Vagina (tissue), 2 donors: ENCODE results near the gene CCNH.

Experiments
- CTCF ChIP-seq, 3 experiments: fragments of 450-650 bp in 2 of 3; fragments of 200-600 bp in 1 of 3; sonication (generic) in 1 of 3; IDR thresholded peaks; one replicate each; pipeline ENCODE4 v1.5.1; 2017 to 2019; ENCODE audit warnings: antibody characterized with exemption in 3 of 3, mild to moderate bottlenecking in 2 of 3, moderate library complexity in 2 of 3
- POLR2A ChIP-seq, 2 donors: fragments of 450-650 bp; IDR thresholded peaks; one replicate each; pipeline ENCODE4 v1.6.1; 2017; ENCODE audit warnings: antibody characterized with exemption in 2 of 2, mild to moderate bottlenecking in 2 of 2, moderate library complexity in 2 of 2
- POLR2AphosphoS5 ChIP-seq, 2 donors: sonication (generic); formaldehyde crosslinking; IDR thresholded peaks; one replicate each; pipeline ENCODE4 v1.9.0; 2017; ENCODE audit warnings: antibody characterized with exemption in 2 of 2, mild to moderate bottlenecking in 2 of 2, low read depth in 1 of 2; ENCODE audit not compliant: insufficient read depth in 1 of 2

DNA sequence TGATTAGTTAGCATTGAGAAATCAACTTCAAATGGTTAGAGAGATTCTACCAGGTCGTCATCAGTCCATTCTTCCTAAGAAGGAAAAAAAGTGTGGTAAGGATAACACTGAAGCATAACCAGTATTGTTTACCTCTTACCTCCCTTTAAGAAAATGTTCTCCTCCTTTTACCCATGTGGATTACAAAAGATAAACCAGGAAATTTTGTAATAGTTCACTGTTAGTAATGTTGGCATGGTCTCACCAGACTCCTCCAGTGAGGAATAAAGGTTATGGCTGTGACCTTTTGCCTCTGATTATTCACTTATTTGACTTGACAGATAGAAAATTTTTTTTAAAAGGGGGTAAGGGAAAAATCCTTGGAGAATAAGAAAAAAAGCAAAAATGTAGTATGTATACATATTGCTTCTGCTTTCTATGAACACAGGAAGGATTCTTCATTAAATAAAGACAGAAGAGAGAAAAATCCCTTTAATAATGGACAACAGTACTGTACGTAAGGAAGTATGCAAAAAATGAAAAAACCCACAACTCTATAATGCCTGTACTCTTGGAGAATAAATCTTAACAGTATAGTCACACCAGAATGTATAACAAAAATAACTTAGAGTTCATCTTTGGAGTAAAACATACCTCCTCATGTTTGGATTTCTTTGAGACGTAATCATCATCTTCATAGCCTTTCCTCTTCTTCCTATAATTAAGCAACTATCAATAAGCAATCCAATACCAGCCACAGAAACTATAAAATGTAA lies 18.1 kb downstream of the CCNH start:
- TF ChIP-seq POLR2AphosphoS5 (IDR thresholded peaks at IDR 0.05; ENCODE audit: insufficient read depth in 1 of 2, low read depth in 1 of 2) (no peak), POLR2A (IDR thresholded peaks at IDR 0.05) (no peak), CTCF (IDR thresholded peaks at IDR 0.05) (no peak)
